ENCODE measurements around the gene ZNF407. TPM values are rescaled to one million over a fixed set of nuclear protein-coding genes. Genes with fewer than 3 reads are reported as not detected.
A peak's percentile ranks its signal among the peaks of the same experiment; 100 is the strongest.

Gene ZNF407
- total and polyA plus RNA-seq, 10 donors: 2.0 to 41.0 (median 26.3) TPM

DNA sequence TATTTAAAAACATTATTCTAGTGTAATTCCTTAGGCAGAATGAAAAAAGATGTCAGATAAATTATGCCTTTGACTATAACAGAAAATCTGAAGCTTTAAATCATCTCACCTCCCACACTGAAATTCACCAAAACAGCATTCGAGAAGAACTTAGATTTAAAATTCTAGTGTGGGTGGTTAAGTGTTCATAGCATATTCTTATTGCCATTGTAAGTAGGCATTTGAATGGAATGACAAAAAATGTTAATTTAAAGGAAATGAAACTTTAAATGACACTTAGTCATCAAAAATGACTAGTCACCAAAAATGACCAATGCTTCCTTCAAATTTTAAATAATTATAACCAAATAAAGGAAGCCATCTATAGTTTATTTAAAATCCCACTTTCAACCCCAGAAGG is 7.0 kb upstream of the ZNF407 start:
- TF ChIP-seq POLR2AphosphoS5 (IDR thresholded peaks at IDR 0.05) (no peak), CTCF (IDR thresholded peaks at IDR 0.05 in 8 of 11, conservative IDR thresholded peaks at IDR 0.05 in 3 of 11) (no peak), POLR2A (IDR thresholded peaks at IDR 0.05) (no peak)
- Histone ChIP-seq H3K27me3 (replicated peaks in 1 of 7) (no peaks in the 10 kb centered on the region), H3K9me3 (peaks cover 0 to 3% (median 0%) of the 10 kb centered on the region in 8 donors), H3K4me3 (no peak overlapping the region), H3K4me1 (peaks cover 5 to 70% (median 23%) of the 10 kb centered on the region in 6 donors), H3K36me3 (peaks cover 0 to 29% (median 4%) of the 10 kb centered on the region in 6 donors), H3K27ac (peak overlapping the region in 6 of 8 donors; percentile 35 to 85 (median 82))
- intact Hi-C loops (cut with DNase I; ENCODE audit: low total_unique reads): no loop called here
- DNase-seq: no peak
- WGBS, 5 donors: 41 to 63% (median 53%) methylated on average over 1 of the region's 1 CpG

- intact Hi-C loops (cut with DNase I; ENCODE audit: low total_unique reads): no loop called here
- Histone ChIP-seq H3K27me3 (replicated peaks in 1 of 7) (no peaks in the 10 kb centered on the region), H3K4me3 (peak overlapping the region in 1 of 8 donors; percentile 96), H3K27ac (peak overlapping the region in 6 of 8 donors; percentile 1 to 99 (median 96)), H3K9me3 (peaks cover 0 to 3% (median 0%) of the 10 kb centered on the region in 8 donors), H3K36me3 (peaks cover 0 to 29% (median 4%) of the 10 kb centered on the region in 6 donors), H3K4me1 (peaks cover 18 to 69% (median 50%) of the 10 kb centered on the region in 6 donors)
- DNase-seq: no peak
- TF ChIP-seq POLR2AphosphoS5 (IDR thresholded peaks at IDR 0.05) (no peak), POLR2A (IDR thresholded peaks at IDR 0.05) (no peak), CTCF (IDR thresholded peaks at IDR 0.05 in 8 of 11, conservative IDR thresholded peaks at IDR 0.05 in 3 of 11) (no peak)
Measured at GRCh38 chr18:74595431-74595830, 2.2 kb upstream of the ZNF407 start.

GRCh38 chr18:74597034-74597661 is 522 bp upstream of the ZNF407 start:
- H3K9me3 ChIP-seq: peaks cover 0 to 3% (median 0%) of the 10 kb centered on the region in 8 donors
- peaks cover 0 to 28% (median 4%) of the 10 kb centered on the region in 6 donors for H3K36me3 ChIP-seq
- H3K4me1 ChIP-seq: peaks cover 18 to 61% (median 47%) of the 10 kb centered on the region in 6 donors
- peak overlapping the region; percentile 95 to 100 (median 98) for H3K27ac ChIP-seq
- H3K4me3 ChIP-seq: peak overlapping the region; percentile 63 to 97 (median 90)
- TF ChIP-seq POLR2A (IDR thresholded peaks at IDR 0.05): no peak
- TF ChIP-seq POLR2AphosphoS5 (IDR thresholded peaks at IDR 0.05): peak in 2 of 3 donors; percentile 75 to 86
- 0 to 1% (median 1%) methylated on average over 22 to 41 of the region's 41 CpGs for WGBS, 5 donors
- peak; percentile 95 for DNase-seq
- no peaks in the 10 kb centered on the region for H3K27me3 ChIP-seq (replicated peaks in 1 of 7)
- intact Hi-C loops (cut with DNase I; ENCODE audit: low total_unique reads): no loop called here

- no peaks in the 10 kb centered on the region for H3K27me3 ChIP-seq (replicated peaks in 1 of 7)
- DNase-seq: peak; percentile 96
- TF ChIP-seq POLR2AphosphoS5 (IDR thresholded peaks at IDR 0.05) (peak; percentile 36 to 81 (median 66)), CTCF (IDR thresholded peaks at IDR 0.05 in 8 of 11, conservative IDR thresholded peaks at IDR 0.05 in 3 of 11) (peak in 3 of 11 experiments; percentile 21 to 32 (median 30)), POLR2A (IDR thresholded peaks at IDR 0.05) (no peak)
- H3K4me1 ChIP-seq: peaks cover 18 to 57% (median 46%) of the 10 kb centered on the region in 6 donors
- intact Hi-C loops (cut with DNase I; ENCODE audit: low total_unique reads): no loop called here
- peaks cover 0 to 15% (median under 1%) of the 10 kb centered on the region in 6 donors for H3K36me3 ChIP-seq
- peak overlapping the region; percentile 95 to 100 (median 98) for H3K27ac ChIP-seq
- peak overlapping the region; percentile 63 to 97 (median 90) for H3K4me3 ChIP-seq
- H3K9me3 ChIP-seq: peaks cover 0 to 3% (median 0%) of the 10 kb centered on the region in 8 donors
- 0 to 1% (median 1%) methylated on average over 17 to 44 of the region's 44 CpGs for WGBS, 5 donors
Measured at GRCh38 chr18:74598350-74599001, 806 bp downstream of the ZNF407 start.
